HepG2 (cell line): ENCODE measurements around the gene VTN. TPM values are rescaled to one million over a fixed set of nuclear protein-coding genes. Genes with fewer than 3 reads are reported as not detected.

Experiments used
- ATF1 ChIP-seq: IDR thresholded peaks from 2 replicates; pipeline ENCODE4 v1.6.1; 2016; ENCODE audit warnings: mild to moderate bottlenecking, control low read depth
- GATAD2A ChIP-seq: IDR thresholded peaks from 2 replicates; pipeline ENCODE4 v1.6.1; 2016
- HNRNPUL1 ChIP-seq: fragments of 200-400 bp; formaldehyde crosslinking; IDR thresholded peaks from 2 replicates; pipeline ENCODE4 v1.6.1; 2017; ENCODE audit warnings: low read depth, mild to moderate bottlenecking, low read length, moderate library complexity
- KLF16 ChIP-seq, 2 experiments: sonication (generic) in 1 of 2; formaldehyde crosslinking in 1 of 2; IDR thresholded peaks; 2 replicates each; pipeline versions ENCODE4 v1.6.1 to v1.8.0; 2016 to 2023; ENCODE audit warnings: missing genetic modification reagents in 2 of 2, missing compliant biosample characterization in 1 of 2
- MYC ChIP-seq: sonication (generic); formaldehyde crosslinking; IDR thresholded peaks from 2 replicates; pipeline ENCODE4 v1.9.0; 2021; ENCODE audit warnings: missing genetic modification reagents, borderline replicate concordance
- NFAT5 ChIP-seq: sonication (generic); formaldehyde crosslinking; IDR thresholded peaks from 2 replicates; pipeline ENCODE4 v1.4.0; 2020; ENCODE audit warnings: missing genetic modification reagents
- PAF1 ChIP-seq: IDR thresholded peaks from 2 replicates; pipeline ENCODE4 v1.6.1; 2016; ENCODE audit warnings: missing genetic modification reagents, missing compliant biosample characterization
- YEATS2 ChIP-seq: sonication (generic); formaldehyde crosslinking; IDR thresholded peaks from 2 replicates; pipeline ENCODE4 v1.4.0; 2020; ENCODE audit warnings: missing genetic modification reagents, borderline replicate concordance
- ZBTB20 ChIP-seq: sonication (generic); formaldehyde crosslinking; IDR thresholded peaks from 2 replicates; pipeline ENCODE4 v1.8.1; 2023; ENCODE audit warnings: missing genetic modification reagents, low read depth, mild to moderate bottlenecking, borderline replicate concordance
- ZBTB40 ChIP-seq, 2 experiments: fragments of 450-650 bp in 1 of 2; sonication (generic) in 1 of 2; formaldehyde crosslinking in 1 of 2; IDR thresholded peaks; 2 replicates each; pipeline versions ENCODE4 v1.6.1 to v1.8.0; 2016 to 2022; ENCODE audit warnings: antibody characterized with exemption in 1 of 2, mild to moderate bottlenecking in 1 of 2, missing genetic modification reagents in 1 of 2
- ZBTB7B ChIP-seq: sonication (generic); formaldehyde crosslinking; IDR thresholded peaks from 2 replicates; pipeline ENCODE4 v1.4.0; 2020; ENCODE audit warnings: missing genetic modification reagents
- ZNF160 ChIP-seq: sonication (generic); formaldehyde crosslinking; IDR thresholded peaks from 2 replicates; pipeline ENCODE4 v1.8.0; 2022; ENCODE audit warnings: mild to moderate bottlenecking, inconsistent platforms, missing genetic modification reagents
- ZNF224 ChIP-seq: sonication (generic); formaldehyde crosslinking; IDR thresholded peaks from 2 replicates; pipeline ENCODE4 v1.5.0; 2020; ENCODE audit warnings: mild to moderate bottlenecking, missing genetic modification reagents
- ZNF660 ChIP-seq: sonication (generic); formaldehyde crosslinking; IDR thresholded peaks from 2 replicates; pipeline ENCODE4 v1.5.1; 2020; ENCODE audit warnings: mild to moderate bottlenecking, low read depth, missing genetic modification reagents, borderline replicate concordance
- polyA plus RNA-seq, 8 experiments: library from polyadenylated mRNA; depleted of rRNA in 3 of 8; stranded (reverse) in 7 of 8; unstranded in 1 of 8; fragments of >200 nt; fragmentation: Illumina TruSeq in 4 of 8; extraction: Trizol in 4 of 8; gene quantifications; 2 replicates each; pipeline versions ENCODE4 v1.2.1 to v1.2.3, GENCODE V29; 2011 to 2016; ENCODE audit warnings: low read depth in 4 of 8, missing spikeins in 1 of 8, mixed read lengths in 1 of 8; ENCODE audit not compliant: insufficient read depth in 1 of 8
- total RNA-seq, 5 experiments: library from RNA; depleted of rRNA; stranded (reverse); fragments of >200 nt; fragmentation: Illumina TruSeq; extraction: Trizol; gene quantifications; 2 replicates each; pipeline ENCODE4 v1.2.3, GENCODE V29; 2016; ENCODE audit warnings: low read depth in 1 of 5

Gene VTN
- total and polyA plus RNA-seq, 2 of the 13 experiments (the other 11 are each of a cell fraction or from before 2014, with no cell fraction given), result 108 to 131 TPM

- TF ChIP-seq ATF1 (CRISPR knock-in tag) (peak; percentile 98), NFAT5 (CRISPR knock-in tag) (peak; percentile 23; the same call in 1 of the 2 replicates), GATAD2A (CRISPR knock-in tag) (0 out of 2 replicates have a peak, but pooled peaks have one; percentile 46), YEATS2 (CRISPR knock-in tag) (peak; percentile 89; the same call in 1 of the 2 replicates), HNRNPUL1 (no peak), ZNF660 (CRISPR knock-in tag) (no peak), ZBTB20 (CRISPR knock-in tag) (0 out of 2 replicates have a peak, but pooled peaks have one; percentile 14), PAF1 (CRISPR knock-in tag) (no peak), MYC (peak; percentile 49; the same call in 1 of the 2 replicates), ZBTB7B (CRISPR knock-in tag) (peak; percentile 95), ZNF224 (CRISPR knock-in tag) (no peak), KLF16 (CRISPR knock-in tag; IDR thresholded peaks at IDR 0.05) (peak in 1 of 2 experiments; percentile 86; a peak in 2 of 4 replicates), ZBTB40 (IDR thresholded peaks at IDR 0.05) (peak; percentile 69), ZBTB40 (CRISPR knock-in tag; IDR thresholded peaks at IDR 0.05) (peak; percentile 64), ZNF160 (CRISPR knock-in tag) (0 out of 2 replicates have a peak, but pooled peaks have one; percentile 7)
Observed at GRCh38 chr17:28335201-28335958, 34.7 kb downstream of the VTN start, which contains the start of the genes IFT20 and TNFAIP1 (continued).
